Stimulated activated CD4-positive, alpha-beta T cell treated with anti-CD3 and anti-CD28 coated beads, Interleukin-15, amount 100 ng/mL, for 48 hours (primary cell): ENCODE results near the gene CMSS1.

Experiments used
- DNase-seq, 2 donors: peaks; one replicate each; pipeline ENCODE4 v3.0.0-alpha.2; 2020; ENCODE audit warnings: low read depth in 2 of 2

CMSS1 gene

GRCh38 chr3:99901200-99901926 is 83.7 kb downstream of the CMSS1 start:
- DNase-seq: no peak

- DNase-seq: no peak
These were observed 84.4 kb downstream of the CMSS1 start for GRCh38 chr3:99902091-99902490.

GRCh38 chr3:99903869-99904268 is 86.2 kb downstream of the CMSS1 start:
- DNase-seq: no peak

GRCh38 chr3:99907959-99908544 is 90.4 kb downstream of the CMSS1 start:
- no peak for DNase-seq

- no peak for DNase-seq
These were observed 92.2 kb downstream of the CMSS1 start for GRCh38 chr3:99909714-99910495.

- DNase-seq: no peak
These were observed 93.2 kb downstream of the CMSS1 start for GRCh38 chr3:99910752-99911290.

- DNase-seq: no peak
These were observed 93.8 kb downstream of the CMSS1 start for GRCh38 chr3:99911433-99911832.

GRCh38 chr3:99915906-99916432 is 98.3 kb downstream of the CMSS1 start:
- no peak for DNase-seq

- DNase-seq: no peak
These were observed 101.1 kb downstream of the CMSS1 start for GRCh38 chr3:99918715-99919114.

GRCh38 chr3:99919694-99920093 is 102.0 kb downstream of the CMSS1 start:
- DNase-seq: no peak

GRCh38 chr3:99920481-99921376 is 103.1 kb downstream of the CMSS1 start:
- DNase-seq: no peak

GRCh38 chr3:99921377-99921695 is 103.7 kb downstream of the CMSS1 start:
- no peak for DNase-seq

GRCh38 chr3:99921986-99922385 is 104.3 kb downstream of the CMSS1 start:
- DNase-seq: no peak

GRCh38 chr3:99923873-99924272 is 106.2 kb downstream of the CMSS1 start:
- DNase-seq: no peak

- no peak for DNase-seq
These were observed 108.0 kb downstream of the CMSS1 start for GRCh38 chr3:99925584-99926230.

- no peak for DNase-seq
These were observed 110.2 kb downstream of the CMSS1 start for GRCh38 chr3:99927671-99928457.

- DNase-seq: no peak
These were observed 111.4 kb downstream of the CMSS1 start for GRCh38 chr3:99928771-99929744.

- DNase-seq: no peak
These were observed 112.1 kb downstream of the CMSS1 start for GRCh38 chr3:99929745-99930139.

GRCh38 chr3:99931059-99931458 is 113.4 kb downstream of the CMSS1 start:
- no peak for DNase-seq
